Stimulated activated CD8-positive, alpha-beta memory T cell treated with anti-CD3 and anti-CD28 coated beads, Interleukin-15, amount 100 ng/mL, for 1 hour (primary cell): ENCODE measurements around the gene ZNF575.
"Not testable (repeated sequence)": the region's sequence is repeated elsewhere in the genome, so short reads cannot be mapped to it uniquely, and the experiment has no call there.

ENCODE experiments used
- DNase-seq: peaks from one replicate; pipeline ENCODE4 v3.0.0-alpha.2; 2020; ENCODE audit warnings: low read depth

Gene ZNF575

GRCh38 chr19:43511324-43511723 lies 21.7 kb upstream of the ZNF575 start:
- no peak for DNase-seq

GRCh38 chr19:43512399-43512798 lies 20.6 kb upstream of the ZNF575 start:
- DNase-seq: not testable (repeated sequence)

- no peak for DNase-seq
Observed at GRCh38 chr19:43518051-43518450, 14.9 kb upstream of the ZNF575 start.

- DNase-seq: peak; percentile 71
Observed at GRCh38 chr19:43519436-43520088, 13.4 kb upstream of the ZNF575 start.

- no peak for DNase-seq
Observed at GRCh38 chr19:43522929-43523328, 10.1 kb upstream of the ZNF575 start.

GRCh38 chr19:43523696-43524095 lies 9.3 kb upstream of the ZNF575 start:
- not testable (repeated sequence) for DNase-seq

- no peak for DNase-seq
Observed at GRCh38 chr19:43524922-43525835, 7.8 kb upstream of the ZNF575 start.

GRCh38 chr19:43525836-43526771 lies 6.9 kb upstream of the ZNF575 start:
- DNase-seq: no peak

- DNase-seq: peak; percentile 52
Observed at GRCh38 chr19:43526884-43527859, 5.8 kb upstream of the ZNF575 start, which contains the start of gene ETHE1. Gene ETHE1 (minus strand): TSS chr19:43527201. CDS start chr19:43527177, 24 bp downstream.

GRCh38 chr19:43527860-43528622 lies 4.9 kb upstream of the ZNF575 start:
- DNase-seq: no peak

- DNase-seq: no peak
Observed at GRCh38 chr19:43532571-43532961, 422 bp upstream of the ZNF575 start.

GRCh38 chr19:43533546-43534304 lies 737 bp downstream of the ZNF575 start:
- DNase-seq: peak; percentile 83

GRCh38 chr19:43534305-43534815 lies 1.4 kb downstream of the ZNF575 start:
- no peak for DNase-seq

- DNase-seq: no peak
Observed at GRCh38 chr19:43534816-43535761, 2.1 kb downstream of the ZNF575 start.

- DNase-seq: no peak
Observed at GRCh38 chr19:43538922-43539321, 5.9 kb downstream of the ZNF575 start.

GRCh38 chr19:43540381-43540780 lies 7.4 kb downstream of the ZNF575 start:
- DNase-seq: no peak

GRCh38 chr19:43541920-43542650 lies 9.1 kb downstream of the ZNF575 start:
- no peak for DNase-seq
